CD14-positive monocyte (primary cell): ENCODE measurements around the gene GRIK4. TPM values are rescaled to one million over a fixed set of nuclear protein-coding genes. Genes with fewer than 3 reads are reported as not detected.

ENCODE experiments used
- DNase-seq, 3 donors: peaks; one replicate each; pipeline ENCODE4 v3.0.0-alpha.2; 2011 to 2022
- H2AFZ ChIP-seq: 2 replicates; pipeline ENCODE4 v1.6.0; 2012; ENCODE audit warnings: mild to moderate bottlenecking, low read depth, low read length, inconsistent platforms; ENCODE audit not compliant: insufficient read depth, poor library complexity, severe bottlenecking
- H3K27ac ChIP-seq, 2 donors: 1 replicate in 1 of 2; 2 replicates in 1 of 2; pipeline ENCODE4 v1.5.1; 2012 to 2013; ENCODE audit warnings: low read length in 2 of 2, control low read depth in 1 of 2, inconsistent platforms in 1 of 2, low read depth in 1 of 2, mild to moderate bottlenecking in 1 of 2
- H3K27me3 ChIP-seq, 2 donors: one replicate each; pipeline versions ENCODE4 v1.6.0 to v1.6.1; 2011 to 2013; ENCODE audit warnings: low read length in 2 of 2; ENCODE audit not compliant: control insufficient read depth in 2 of 2, insufficient read depth in 2 of 2
- H3K36me3 ChIP-seq, 2 donors: replicated peaks in 1 of 2; 1 replicate in 1 of 2; 2 replicates in 1 of 2; pipeline versions ENCODE4 v1.5.1 to v1.6.1; 2012 to 2013; ENCODE audit warnings: low read length in 2 of 2, control low read depth in 1 of 2, inconsistent platforms in 1 of 2, mild to moderate bottlenecking in 1 of 2; ENCODE audit not compliant: insufficient read depth in 2 of 2, control insufficient read depth in 1 of 2
- H3K4me1 ChIP-seq, 2 donors: 1 replicate in 1 of 2; 2 replicates in 1 of 2; pipeline versions ENCODE4 v1.5.1 to v1.6.1; 2012 to 2013; ENCODE audit warnings: low read length in 2 of 2, control low read depth in 1 of 2, inconsistent platforms in 1 of 2, mild to moderate bottlenecking in 1 of 2, moderate library complexity in 1 of 2; ENCODE audit not compliant: insufficient read depth in 2 of 2, control insufficient read depth in 1 of 2
- H3K4me2 ChIP-seq: replicated peaks from 2 replicates; pipeline ENCODE3; 2012; ENCODE audit warnings: low read length, moderate library complexity, mild to moderate bottlenecking; ENCODE audit not compliant: poor library complexity, severe bottlenecking; ENCODE audit errors: extremely low read depth
- H3K4me3 ChIP-seq, 3 experiments: fragments of 200-600 bp in 1 of 3; sonication (generic) in 1 of 3; replicated peaks in 1 of 3; 1 replicate in 2 of 3; 2 replicates in 1 of 3; pipeline ENCODE4 v1.5.1; 2011 to 2013; ENCODE audit warnings: low read length in 3 of 3, mild to moderate bottlenecking in 3 of 3, control low read depth in 2 of 3, low read depth in 2 of 3, inconsistent platforms in 1 of 3, moderate library complexity in 1 of 3
- H3K79me2 ChIP-seq: 2 replicates; pipeline ENCODE4 v1.6.0; 2012; ENCODE audit warnings: mild to moderate bottlenecking, control low read depth, inconsistent platforms, low read length, moderate library complexity; ENCODE audit not compliant: insufficient read depth
- H3K9ac ChIP-seq: 2 replicates; pipeline ENCODE4 v1.6.0; 2017; ENCODE audit warnings: low read length, mild to moderate bottlenecking; ENCODE audit not compliant: insufficient read depth, poor library complexity, severe bottlenecking
- H3K9me3 ChIP-seq, 2 donors: replicated peaks in 1 of 2; 1 replicate in 1 of 2; 2 replicates in 1 of 2; pipeline versions ENCODE4 v1.5.1 to v1.6.1; 2012 to 2013; ENCODE audit warnings: low read length in 2 of 2, control low read depth in 1 of 2; ENCODE audit not compliant: control insufficient read depth in 1 of 2, insufficient read depth in 1 of 2
- H4K20me1 ChIP-seq: 2 replicates; pipeline ENCODE4 v1.6.0; 2012; ENCODE audit warnings: mild to moderate bottlenecking, low read length, control low read depth, moderate library complexity; ENCODE audit not compliant: insufficient read depth
- H3K27ac Mint-ChIP-seq, 7 donors: one replicate each; pipeline ENCODE4 v1.8.0; 2020; ENCODE audit warnings: mild to moderate bottlenecking in 7 of 7, mixed read lengths in 7 of 7, moderate library complexity in 6 of 7, inconsistent platforms in 2 of 7
- H3K27me3 Mint-ChIP-seq, 3 donors: one replicate each; pipeline ENCODE4 v1.8.0; 2021 to 2022; ENCODE audit warnings: low read depth in 3 of 3, mild to moderate bottlenecking in 3 of 3, mixed read lengths in 3 of 3, moderate library complexity in 3 of 3, inconsistent platforms in 1 of 3
- H3K36me3 Mint-ChIP-seq, 2 donors: one replicate each; pipeline ENCODE4 v1.8.0; 2020; ENCODE audit warnings: mixed read lengths in 2 of 2, inconsistent platforms in 1 of 2, mild to moderate bottlenecking in 1 of 2
- H3K4me1 Mint-ChIP-seq: one replicate; pipeline ENCODE4 v1.8.0; 2020; ENCODE audit warnings: mild to moderate bottlenecking, mixed read lengths
- H3K4me3 Mint-ChIP-seq, 2 donors: one replicate each; pipeline ENCODE4 v1.8.0; 2020; ENCODE audit warnings: mild to moderate bottlenecking in 2 of 2, mixed read lengths in 2 of 2, moderate library complexity in 1 of 2
- H3K9me3 Mint-ChIP-seq, 7 donors: one replicate each; pipeline ENCODE4 v1.8.0; 2020 to 2022; ENCODE audit warnings: mixed read lengths in 7 of 7, mild to moderate bottlenecking in 6 of 7, moderate library complexity in 6 of 7, inconsistent platforms in 2 of 7
- CTCF ChIP-seq: fragments of 200-600 bp; IDR thresholded peaks from one replicate; pipeline ENCODE4 v1.8.0; 2022; ENCODE audit warnings: antibody characterized with exemption, mild to moderate bottlenecking
- WGBS: methylation state at CpG from one replicate; pipeline ENCODE4 v1.1.5; 2013; ENCODE audit warnings: missing lambda C conversion rate; ENCODE audit not compliant: insufficient coverage; 5-methylcytosine and 5-hydroxymethylcytosine counted together
- intact Hi-C, 2 donors: fragments of 100-400 bp; cut with micrococcal nuclease; formaldehyde crosslinking; loops; one replicate each; pipeline versions ENCODE4 v1.15.0 to v1.15.1; 2023
- polyA plus RNA-seq, 3 donors: library from polyadenylated mRNA; depleted of rRNA in 1 of 3; unstranded in 2 of 3; stranded (reverse) in 1 of 3; fragments of 300-500 nt in 2 of 3; fragments of >200 nt in 1 of 3; fragmentation: Illumina TruSeq in 2 of 3; gene quantifications; 1 replicate in 2 of 3; 2 replicates in 1 of 3; pipeline ENCODE4 v1.2.3, GENCODE V29; 2012 to 2021

Gene GRIK4
- polyA plus RNA-seq, 3 donors: not detected

- no peak overlapping the region for H3K27ac Mint-ChIP-seq
- Histone ChIP-seq H3K27ac (no peak overlapping the region), H2AFZ (no peak overlapping the region), H4K20me1 (no peaks in the 10 kb centered on the region), H3K9me3 (no peaks in the 10 kb centered on the region), H3K79me2 (no peaks in the 10 kb centered on the region), H3K4me2 (no peak overlapping the region), H3K27me3 (no peaks in the 10 kb centered on the region), H3K9ac (no peak overlapping the region), H3K4me3 (no peak overlapping the region), H3K4me1 (no peaks in the 10 kb centered on the region), H3K36me3 (no peaks in the 10 kb centered on the region)
- intact Hi-C loops: no loop called here
- no peak overlapping the region for H3K4me3 Mint-ChIP-seq
- H3K27me3 Mint-ChIP-seq: peaks cover 7 to 26% (median 11%) of the 10 kb centered on the region in 3 donors
- H3K9me3 Mint-ChIP-seq: no peaks in the 10 kb centered on the region
- H3K4me1 Mint-ChIP-seq: no peaks in the 10 kb centered on the region
- TF ChIP-seq CTCF: no peak
- WGBS: 91% methylated on average over 3 of the region's 4 CpGs
- H3K36me3 Mint-ChIP-seq: no peaks in the 10 kb centered on the region
- no peak for DNase-seq
Measured at GRCh38 chr11:120971825-120972224, 460.3 kb downstream of the GRIK4 start.

GRCh38 chr11:120972621-120973020 lies 461.1 kb downstream of the GRIK4 start:
- Histone ChIP-seq H3K4me2 (no peak overlapping the region), H3K27ac (no peak overlapping the region), H3K9me3 (no peaks in the 10 kb centered on the region), H3K4me3 (no peak overlapping the region), H3K79me2 (no peaks in the 10 kb centered on the region), H3K9ac (no peak overlapping the region), H4K20me1 (no peaks in the 10 kb centered on the region), H3K27me3 (peaks cover 0 to 3% of the 10 kb centered on the region in 2 donors), H3K36me3 (no peaks in the 10 kb centered on the region), H2AFZ (no peak overlapping the region), H3K4me1 (no peaks in the 10 kb centered on the region)
- TF ChIP-seq CTCF: no peak
- WGBS: 94% methylated on average over 2 of the region's 6 CpGs
- Mint-ChIP-seq H3K4me3 (no peak overlapping the region), H3K36me3 (no peaks in the 10 kb centered on the region), H3K9me3 (no peaks in the 10 kb centered on the region), H3K27me3 (peaks cover 7 to 29% (median 9%) of the 10 kb centered on the region in 3 donors), H3K4me1 (no peaks in the 10 kb centered on the region), H3K27ac (no peak overlapping the region)
- intact Hi-C loops: no loop called here
- DNase-seq: no peak
